ENCODE measurements around the gene RHBDD3.

RHBDD3 gene

GRCh38 chr22:29211466-29211865 is 56.3 kb downstream of the RHBDD3 start:
- no peaks in the 10 kb centered on the region for H3K36me3 ChIP-seq
- H3K9ac ChIP-seq, result no peak overlapping the region
- H4K20me1 ChIP-seq, result peaks cover 77% of the 10 kb centered on the region
- no peaks in the 10 kb centered on the region for H3K9me3 ChIP-seq
- H3K4me2 ChIP-seq, result no peak overlapping the region
- peaks cover 21% of the 10 kb centered on the region for H3K4me1 ChIP-seq
- TF ChIP-seq Cebpa-rat (IDR thresholded peaks at IDR 0.05), result no peak
- peaks cover 87% of the 10 kb centered on the region for H3K27me3 ChIP-seq
- H3K4me3 ChIP-seq, result no peak overlapping the region
- no peak overlapping the region for H3K27ac ChIP-seq

GRCh38 chr22:29211066-29211465 is 56.7 kb downstream of the RHBDD3 start:
- peaks cover 77% of the 10 kb centered on the region for H4K20me1 ChIP-seq
- H3K9ac ChIP-seq, result no peak overlapping the region

More at GRCh38 chr22:29211066-29211465, 56.7 kb downstream of the RHBDD3 start:
- Histone ChIP-seq H3K36me3 (no peaks in the 10 kb centered on the region), H3K4me2 (no peak overlapping the region), H3K4me1 (peaks cover 25% of the 10 kb centered on the region), H3K27ac (no peak overlapping the region), H3K27me3 (peaks cover 91% of the 10 kb centered on the region), H3K9me3 (no peaks in the 10 kb centered on the region), H3K4me3 (no peak overlapping the region)
- TF ChIP-seq Cebpa-rat (IDR thresholded peaks at IDR 0.05), result no peak

All from BLaER1 (cell line).